ENCODE data around the gene SETD9. TPM values are rescaled to one million over a fixed set of nuclear protein-coding genes. Genes with fewer than 3 reads are reported as not detected.

Gene SETD9
- total RNA-seq, 2 experiments from 2014 or later, result 5.8 to 8.6 TPM

Other genes starting within 250 kb of the SETD9 start
- 10 to 100 TPM; 18.2 to 19.2 TPM for gene MAP3K1, start 94.0 kb upstream of the SETD9 start, total RNA-seq
- 10 to 100 TPM; 11.1 to 12.3 TPM for gene MIER3, start 42.5 kb downstream of the SETD9 start, total RNA-seq